Upper lobe of left lung (tissue), 4 donors: ENCODE data around the gene ARHGAP15.

Source experiments
- EP300 ChIP-seq, 4 donors: sonication (generic); formaldehyde crosslinking; IDR thresholded peaks; one replicate each; pipeline ENCODE4 v1.5.1; 2017; ENCODE audit warnings: antibody characterized with exemption in 4 of 4, control low read depth in 2 of 4
- POLR2AphosphoS5 ChIP-seq, 2 donors: sonication (generic); formaldehyde crosslinking; IDR thresholded peaks; one replicate each; pipeline ENCODE4 v1.5.1; 2017; ENCODE audit warnings: antibody characterized with exemption in 2 of 2

GRCh38 chr2:143241403-143242088, 112.3 kb downstream of the ARHGAP15 start:
- TF ChIP-seq POLR2AphosphoS5 (IDR thresholded peaks at IDR 0.05) (no peak), EP300 (IDR thresholded peaks at IDR 0.05) (no peak)
